CD4-positive, CD25-positive, alpha-beta regulatory T cell (primary cell): ENCODE measurements around the gene HERC3. TPM values are rescaled to one million over a fixed set of nuclear protein-coding genes. Genes with fewer than 3 reads are reported as not detected.

Experiments used
- ATAC-seq, 2 donors: fragments of 150-1000 bp; cut with Tn5 transposase; one replicate each; pipeline ENCODE4 v1.10.0; 2021; ENCODE audit warnings: low read depth in 2 of 2, moderate number of reproducible peaks in 2 of 2, moderate library complexity in 1 of 2
- DNase-seq, 3 donors: peaks; one replicate each; pipeline versions ENCODE4 v3.0.0 to v3.0.0-alpha.2; 2012 to 2022; ENCODE audit warnings: mixed read lengths in 1 of 3
- H3K27ac ChIP-seq: one replicate; pipeline ENCODE4 v1.7.0; 2013; ENCODE audit warnings: mild to moderate bottlenecking, low read length; ENCODE audit not compliant: insufficient read depth, poor library complexity, severe bottlenecking
- H3K27me3 ChIP-seq: one replicate; pipeline ENCODE4 v1.7.0; 2013; ENCODE audit warnings: low read length; ENCODE audit not compliant: control insufficient read depth, insufficient read depth
- H3K36me3 ChIP-seq: one replicate; pipeline ENCODE4 v1.7.0; 2013; ENCODE audit warnings: mild to moderate bottlenecking, low read length, moderate library complexity; ENCODE audit not compliant: control insufficient read depth, insufficient read depth
- H3K4me1 ChIP-seq: 2 replicates; pipeline ENCODE4 v1.7.0; 2013; ENCODE audit warnings: mild to moderate bottlenecking, low read length; ENCODE audit not compliant: insufficient read depth, control insufficient read depth, poor library complexity, severe bottlenecking
- H3K4me3 ChIP-seq: one replicate; pipeline ENCODE4 v1.7.0; 2013; ENCODE audit warnings: low read depth, mild to moderate bottlenecking, low read length, moderate library complexity
- H3K9me3 ChIP-seq, 2 experiments: 1 replicate in 1 of 2; 2 replicates in 1 of 2; pipeline ENCODE4 v1.7.0; 2013; ENCODE audit warnings: low read length in 2 of 2, mild to moderate bottlenecking in 1 of 2, moderate library complexity in 1 of 2; ENCODE audit not compliant: control insufficient read depth in 2 of 2
- H3K27ac Mint-ChIP-seq, 3 donors: one replicate each; pipeline ENCODE4 v1.8.0; 2020 to 2022; ENCODE audit warnings: mild to moderate bottlenecking in 3 of 3, mixed read lengths in 3 of 3, moderate library complexity in 2 of 3
- H3K27me3 Mint-ChIP-seq: one replicate; pipeline ENCODE4 v1.8.0; 2022; ENCODE audit warnings: mild to moderate bottlenecking, mixed read lengths
- H3K36me3 Mint-ChIP-seq: one replicate; pipeline ENCODE4 v1.8.0; 2020; ENCODE audit warnings: mixed read lengths
- H3K4me1 Mint-ChIP-seq, 4 donors: one replicate each; pipeline ENCODE4 v1.8.0; 2020 to 2022; ENCODE audit warnings: mixed read lengths in 4 of 4, mild to moderate bottlenecking in 1 of 4
- H3K4me3 Mint-ChIP-seq, 4 donors: one replicate each; pipeline ENCODE4 v1.8.0; 2020 to 2022; ENCODE audit warnings: mild to moderate bottlenecking in 4 of 4, mixed read lengths in 4 of 4, moderate library complexity in 3 of 4
- H3K9me3 Mint-ChIP-seq, 7 donors: one replicate each; pipeline ENCODE4 v1.8.0; 2020 to 2022; ENCODE audit warnings: mixed read lengths in 7 of 7, mild to moderate bottlenecking in 3 of 7, moderate library complexity in 2 of 7
- polyA plus RNA-seq, 4 donors: library from polyadenylated mRNA; unstranded; fragments of 300-500 nt; fragmentation: Illumina TruSeq; gene quantifications; one replicate each; pipeline ENCODE4 v1.2.3, GENCODE V29; 2021
- total RNA-seq: library from RNA; stranded (reverse); gene quantifications from one replicate; pipeline ENCODE4 v1.2.3, GENCODE V29; 2022

Gene HERC3
- total RNA-seq (91.4 TPM), polyA plus RNA-seq (10 to 100 TPM; 35.4 to 60.2 (median 49.7) TPM)

DNA sequence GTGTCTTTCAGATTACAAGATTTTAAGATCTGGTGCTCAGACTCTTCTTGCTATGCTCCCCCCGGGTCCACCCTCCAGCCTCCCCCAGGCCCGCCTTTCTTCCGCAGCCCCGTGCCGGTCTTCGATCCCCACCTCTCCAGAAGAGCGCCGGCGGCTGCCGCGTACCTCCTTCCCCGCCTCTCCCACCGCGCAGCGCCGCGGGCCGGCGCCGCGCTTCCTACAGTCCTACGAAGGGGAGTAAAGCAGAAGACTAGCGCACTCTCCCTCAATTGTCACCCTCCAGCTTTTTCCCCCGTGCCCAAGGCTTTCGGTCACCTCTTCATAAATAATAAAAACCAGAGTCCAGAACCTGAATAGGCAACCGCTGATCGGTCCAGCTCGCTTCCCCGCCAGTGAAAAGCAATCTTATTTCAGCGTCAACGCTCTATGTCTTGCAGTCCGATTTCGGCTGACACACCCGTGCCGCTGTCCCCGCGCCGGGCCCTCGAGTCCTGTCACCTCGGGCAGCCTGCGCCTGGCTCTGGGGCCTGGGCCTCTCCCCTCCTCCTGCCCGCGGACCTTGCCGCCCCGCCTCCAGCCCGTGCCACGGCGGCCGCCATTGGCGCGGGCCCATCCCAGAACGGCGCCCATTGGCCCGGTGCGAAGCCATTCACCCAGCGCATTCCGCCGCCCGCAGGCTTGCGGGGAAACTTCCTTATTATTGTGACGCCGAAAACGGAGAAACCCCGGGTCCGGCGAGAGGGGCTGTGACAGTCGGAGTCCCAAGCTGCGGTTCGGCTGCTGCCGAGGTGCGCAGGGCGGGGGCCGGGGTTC, at the start of gene HERC3:
TSS of gene HERC3 (plus strand) at position 694 of the 813 bp plus-strand sequence. CDS start 13,344 bp downstream, outside the sequence.
- H3K36me3 Mint-ChIP-seq = peaks cover 12% of the 10 kb centered on the region
- H3K4me1 ChIP-seq = peaks cover 37% of the 10 kb centered on the region
- no peaks in the 10 kb centered on the region for H3K27me3 ChIP-seq
- H3K27ac ChIP-seq = peak within 1 kb of the TSS; percentile 91
- DNase-seq (peak; percentile 85 to 92 (median 90)), ATAC-seq (peak; percentile 89 to 91)
- H3K36me3 ChIP-seq = peaks cover 10% of the 10 kb centered on the region
- H3K9me3 ChIP-seq = no peaks in the 10 kb centered on the region
- H3K27ac Mint-ChIP-seq = peak within 1 kb of the TSS; percentile 94 to 96 (median 96)
- peaks cover 19 to 64% (median 39%) of the 10 kb centered on the region in 4 donors for H3K4me1 Mint-ChIP-seq
- H3K9me3 Mint-ChIP-seq = peaks cover 0 to 1% (median 0%) of the 10 kb centered on the region in 7 donors
- H3K4me3 ChIP-seq = peak within 1 kb of the TSS; percentile 84
- H3K4me3 Mint-ChIP-seq = peak within 1 kb of the TSS; percentile 97 to 99 (median 98)
- peaks cover 19% of the 10 kb centered on the region for H3K27me3 Mint-ChIP-seq

GRCh38 chr4:88549815-88550214, 42.5 kb upstream of the HERC3 start:
- ATAC-seq (no peak), DNase-seq (no peak)
- Mint-ChIP-seq H3K4me3 (no peak overlapping the region), H3K4me1 (no peaks in the 10 kb centered on the region), H3K9me3 (peaks cover 0 to 4% (median 0%) of the 10 kb centered on the region in 7 donors), H3K36me3 (no peaks in the 10 kb centered on the region), H3K27me3 (peaks cover 14% of the 10 kb centered on the region), H3K27ac (no peak overlapping the region)
- no peak overlapping the region for H3K27ac ChIP-seq
- peaks cover 3% of the 10 kb centered on the region for H3K27me3 ChIP-seq
- no peaks in the 10 kb centered on the region for H3K9me3 ChIP-seq
- H3K36me3 ChIP-seq = no peaks in the 10 kb centered on the region
- H3K4me1 ChIP-seq = no peaks in the 10 kb centered on the region
- no peak overlapping the region for H3K4me3 ChIP-seq

- H3K36me3 Mint-ChIP-seq = peaks cover 5% of the 10 kb centered on the region
Measured at GRCh38 chr4:88567591-88567990, 24.7 kb upstream of the HERC3 start.

DNA sequence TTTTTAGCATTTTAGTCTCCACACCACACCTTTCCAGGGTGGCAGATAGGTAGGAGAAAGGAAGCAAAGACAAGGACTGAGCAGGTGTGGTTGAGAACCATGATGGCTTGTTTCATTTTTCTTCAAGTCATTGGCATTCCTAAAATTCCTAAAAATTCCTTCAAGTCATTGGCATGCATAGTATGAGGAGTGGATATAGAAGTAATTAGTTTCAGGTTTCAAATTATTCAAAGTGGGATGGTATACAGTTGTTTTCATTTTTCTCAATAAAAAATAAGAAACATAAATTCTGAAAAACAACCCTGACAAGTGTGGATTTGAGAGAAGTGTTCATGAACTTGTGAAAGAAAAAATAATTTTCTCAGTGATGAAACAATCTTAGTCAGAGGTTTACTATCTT, 22.3 kb upstream of the HERC3 start:
- H3K4me3 Mint-ChIP-seq = no peak overlapping the region
- ATAC-seq = no peak
- H3K27ac Mint-ChIP-seq = peak overlapping the region in 1 of 3 donors; percentile 50

More at GRCh38 chr4:88567591-88567990, 24.7 kb upstream of the HERC3 start:
- H3K4me1 ChIP-seq = no peaks in the 10 kb centered on the region
- ATAC-seq = no peak
- H3K4me1 Mint-ChIP-seq = no peaks in the 10 kb centered on the region
- no peak overlapping the region for H3K27ac ChIP-seq
- peaks cover 24% of the 10 kb centered on the region for H3K27me3 Mint-ChIP-seq
- no peak overlapping the region for H3K4me3 ChIP-seq
- no peak overlapping the region for H3K4me3 Mint-ChIP-seq
- peaks cover 0 to 1% (median 0%) of the 10 kb centered on the region in 7 donors for H3K9me3 Mint-ChIP-seq
- no peak for DNase-seq
- H3K9me3 ChIP-seq = no peaks in the 10 kb centered on the region
- no peak overlapping the region for H3K27ac Mint-ChIP-seq
- no peaks in the 10 kb centered on the region for H3K36me3 ChIP-seq
- peaks cover 5% of the 10 kb centered on the region for H3K27me3 ChIP-seq

GRCh38 chr4:88573276-88573980, 18.9 kb upstream of the HERC3 start:
- Mint-ChIP-seq H3K27me3 (peaks cover under 1% of the 10 kb centered on the region), H3K4me3 (no peak overlapping the region), H3K4me1 (no peaks in the 10 kb centered on the region), H3K9me3 (peaks cover 0 to 3% (median 0%) of the 10 kb centered on the region in 7 donors), H3K27ac (no peak overlapping the region), H3K36me3 (peaks cover 5% of the 10 kb centered on the region)
- Histone ChIP-seq H3K4me3 (no peak overlapping the region), H3K27ac (no peak overlapping the region), H3K4me1 (no peaks in the 10 kb centered on the region), H3K36me3 (no peaks in the 10 kb centered on the region), H3K27me3 (no peaks in the 10 kb centered on the region), H3K9me3 (no peaks in the 10 kb centered on the region)
- DNase-seq (no peak), ATAC-seq (no peak)

More for the DNA sequence above, 22.3 kb upstream of the HERC3 start:
- H3K27me3 Mint-ChIP-seq = peaks cover 20% of the 10 kb centered on the region
- H3K4me1 Mint-ChIP-seq = no peaks in the 10 kb centered on the region
- H3K36me3 ChIP-seq = no peaks in the 10 kb centered on the region
- no peaks in the 10 kb centered on the region for H3K9me3 ChIP-seq
- no peak overlapping the region for H3K27ac ChIP-seq
- H3K4me3 ChIP-seq = no peak overlapping the region
- H3K27me3 ChIP-seq = peaks cover 5% of the 10 kb centered on the region
- DNase-seq = no peak
- H3K9me3 Mint-ChIP-seq = peaks cover 0 to 1% (median 0%) of the 10 kb centered on the region in 7 donors
- H3K4me1 ChIP-seq = no peaks in the 10 kb centered on the region
- H3K36me3 Mint-ChIP-seq = peaks cover 5% of the 10 kb centered on the region

DNA sequence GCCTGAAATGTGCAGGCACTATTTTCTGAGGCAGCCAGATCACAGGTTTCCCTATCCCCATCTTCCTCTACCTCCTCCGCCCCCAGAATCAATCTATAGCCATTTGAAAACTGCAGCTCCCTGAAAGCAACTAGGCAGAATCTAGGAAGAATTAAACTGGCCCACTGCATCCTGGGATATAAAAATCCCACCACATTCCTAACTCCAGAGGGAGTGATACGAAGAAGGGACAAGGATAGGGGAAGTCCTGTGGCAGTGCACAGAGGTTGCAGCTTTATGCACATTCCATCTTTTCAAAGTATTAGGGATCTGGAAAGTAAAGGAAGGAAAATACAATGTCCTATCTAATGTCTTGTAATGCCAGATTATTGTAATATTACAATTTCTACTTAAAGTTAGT, 18.3 kb upstream of the HERC3 start:
- no peak for ATAC-seq
- Histone ChIP-seq H3K9me3 (no peaks in the 10 kb centered on the region), H3K27me3 (no peaks in the 10 kb centered on the region), H3K27ac (no peak overlapping the region), H3K4me1 (no peaks in the 10 kb centered on the region), H3K4me3 (no peak overlapping the region), H3K36me3 (no peaks in the 10 kb centered on the region)
- H3K27me3 Mint-ChIP-seq = peaks cover 4% of the 10 kb centered on the region
- peaks cover 5% of the 10 kb centered on the region for H3K36me3 Mint-ChIP-seq
- no peak overlapping the region for H3K4me3 Mint-ChIP-seq
- peaks cover 0 to 3% (median 0%) of the 10 kb centered on the region in 7 donors for H3K9me3 Mint-ChIP-seq
- H3K4me1 Mint-ChIP-seq = no peaks in the 10 kb centered on the region
- no peak overlapping the region for H3K27ac Mint-ChIP-seq
- DNase-seq = no peak

GRCh38 chr4:88575186-88575585, 17.1 kb upstream of the HERC3 start:
- Histone ChIP-seq H3K4me3 (no peak overlapping the region), H3K27me3 (no peaks in the 10 kb centered on the region), H3K9me3 (no peaks in the 10 kb centered on the region), H3K27ac (no peak overlapping the region), H3K4me1 (no peaks in the 10 kb centered on the region), H3K36me3 (no peaks in the 10 kb centered on the region)
- DNase-seq (no peak), ATAC-seq (no peak)
- Mint-ChIP-seq H3K36me3 (no peaks in the 10 kb centered on the region), H3K27me3 (peaks cover 9% of the 10 kb centered on the region), H3K27ac (no peak overlapping the region), H3K9me3 (peaks cover 0 to 3% (median 0%) of the 10 kb centered on the region in 7 donors), H3K4me1 (no peaks in the 10 kb centered on the region), H3K4me3 (no peak overlapping the region)
